Mucosa of descending colon (tissue), 3 donors: ENCODE results near the gene PER2. TPM values are rescaled to one million over a fixed set of nuclear protein-coding genes. Genes with fewer than 3 reads are reported as not detected.

Source experiments
- ATAC-seq: fragments of 200-7000 bp; cut with Tn5 transposase; one replicate; pipeline ENCODE4 v1.9.1; 2020; ENCODE audit warnings: mild to moderate bottlenecking, moderate library complexity
- DNase-seq, 3 donors: peaks; one replicate each; pipeline ENCODE4 v3.0.0-alpha.2; 2020
- H3K36me3 ChIP-seq: fragments of 200-600 bp; one replicate; pipeline ENCODE4 v1.8.0; 2021; ENCODE audit warnings: low read depth, mild to moderate bottlenecking
- H3K4me1 ChIP-seq: fragments of 200-600 bp; one replicate; pipeline ENCODE4 v1.8.0; 2021; ENCODE audit warnings: low read depth, mild to moderate bottlenecking
- H3K4me3 ChIP-seq: fragments of 200-600 bp; one replicate; pipeline ENCODE4 v1.8.0; 2021; ENCODE audit warnings: mild to moderate bottlenecking
- H3K9me3 ChIP-seq: fragments of 200-600 bp; one replicate; pipeline ENCODE4 v1.8.0; 2021; ENCODE audit warnings: mild to moderate bottlenecking
- intact Hi-C, 2 donors: fragments of 100-400 bp; cut with DNase I in 1 of 2; cut with micrococcal nuclease in 1 of 2; formaldehyde crosslinking; loops; one replicate each; pipeline versions ENCODE4 v1.11.0 to v1.11.1; 2022; cut with DNase I, micrococcal nuclease
- total RNA-seq, 3 donors: library from RNA; stranded (reverse); fragmentation: NEBNext Ultra II Directional in 2 of 3; extraction: Animal tissue kit (Norgen Biotek cat#: 25700) in 2 of 3; gene quantifications; one replicate each; pipeline versions ENCODE4 v1.2.1 to v1.2.4, GENCODE V29; 2021 to 2023
- TF ChIP-seq, protein P1 (sequence below): fragments of 200-600 bp; IDR thresholded peaks from one replicate; pipeline ENCODE4 v1.8.0; 2022; ENCODE audit warnings: antibody characterized with exemption, mild to moderate bottlenecking
- donor health status: DM: no; HTN: no; CAD: no; lungs with moderate emphysema.
- donor health status: DM: no; HTN: no; CAD: no.
- donor health status: DM: no; HTN: yes; CAD: no.

PER2 gene
- total RNA-seq, 3 donors from 2014 or later = 22.6 to 26.8 (median 22.6) TPM

DNA sequence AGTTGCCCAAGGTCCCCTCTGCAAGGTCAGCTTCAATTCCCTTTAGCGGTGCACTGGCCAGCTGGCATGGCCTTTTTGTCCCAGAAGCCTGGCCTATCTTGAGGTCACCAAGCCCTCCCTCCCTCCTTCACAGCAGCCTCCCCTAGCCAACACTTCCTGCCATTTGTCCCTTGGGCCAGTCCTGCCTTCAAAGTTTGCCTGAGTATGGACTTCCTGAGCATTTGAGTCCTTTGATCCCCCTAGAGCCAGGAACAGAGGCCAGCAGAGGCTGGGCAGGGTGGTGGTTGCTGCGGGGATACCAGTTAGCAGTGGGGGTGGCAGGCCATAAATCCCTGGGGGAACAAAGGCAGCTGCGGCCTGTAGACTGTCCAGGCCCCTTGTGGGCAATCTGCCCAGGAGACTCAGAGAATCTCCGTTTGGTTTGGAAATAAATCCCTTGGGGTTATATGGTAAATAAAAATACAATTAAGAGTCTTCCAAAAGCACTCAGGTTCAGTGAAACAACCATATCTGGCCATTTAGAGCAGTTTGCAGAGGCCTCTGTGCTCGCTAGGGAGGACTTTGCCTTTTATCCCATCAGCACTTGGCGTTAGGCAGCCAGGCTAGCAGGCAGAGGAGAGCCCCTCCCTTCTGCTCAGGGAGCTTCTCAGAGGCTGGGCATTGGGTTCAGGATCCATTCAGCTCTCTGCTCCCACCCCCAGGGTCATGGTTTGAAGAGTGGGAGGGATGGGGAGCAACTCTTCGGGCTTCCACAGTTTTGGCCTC is 45.5 kb downstream of the PER2 start:
- Histone ChIP-seq H3K4me1 (peaks cover 28% of the 10 kb centered on the region), H3K4me3 (no peak overlapping the region), H3K9me3 (no peaks in the 10 kb centered on the region), H3K36me3 (peaks cover 5% of the 10 kb centered on the region)
- TF ChIP-seq, protein P1, sequence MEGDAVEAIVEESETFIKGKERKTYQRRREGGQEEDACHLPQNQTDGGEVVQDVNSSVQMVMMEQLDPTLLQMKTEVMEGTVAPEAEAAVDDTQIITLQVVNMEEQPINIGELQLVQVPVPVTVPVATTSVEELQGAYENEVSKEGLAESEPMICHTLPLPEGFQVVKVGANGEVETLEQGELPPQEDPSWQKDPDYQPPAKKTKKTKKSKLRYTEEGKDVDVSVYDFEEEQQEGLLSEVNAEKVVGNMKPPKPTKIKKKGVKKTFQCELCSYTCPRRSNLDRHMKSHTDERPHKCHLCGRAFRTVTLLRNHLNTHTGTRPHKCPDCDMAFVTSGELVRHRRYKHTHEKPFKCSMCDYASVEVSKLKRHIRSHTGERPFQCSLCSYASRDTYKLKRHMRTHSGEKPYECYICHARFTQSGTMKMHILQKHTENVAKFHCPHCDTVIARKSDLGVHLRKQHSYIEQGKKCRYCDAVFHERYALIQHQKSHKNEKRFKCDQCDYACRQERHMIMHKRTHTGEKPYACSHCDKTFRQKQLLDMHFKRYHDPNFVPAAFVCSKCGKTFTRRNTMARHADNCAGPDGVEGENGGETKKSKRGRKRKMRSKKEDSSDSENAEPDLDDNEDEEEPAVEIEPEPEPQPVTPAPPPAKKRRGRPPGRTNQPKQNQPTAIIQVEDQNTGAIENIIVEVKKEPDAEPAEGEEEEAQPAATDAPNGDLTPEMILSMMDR = no peak
- DNase-seq (peak in 1 of 3 donors; percentile 50), ATAC-seq (peak; percentile 35)
- intact Hi-C loops = no loop called here

DNA sequence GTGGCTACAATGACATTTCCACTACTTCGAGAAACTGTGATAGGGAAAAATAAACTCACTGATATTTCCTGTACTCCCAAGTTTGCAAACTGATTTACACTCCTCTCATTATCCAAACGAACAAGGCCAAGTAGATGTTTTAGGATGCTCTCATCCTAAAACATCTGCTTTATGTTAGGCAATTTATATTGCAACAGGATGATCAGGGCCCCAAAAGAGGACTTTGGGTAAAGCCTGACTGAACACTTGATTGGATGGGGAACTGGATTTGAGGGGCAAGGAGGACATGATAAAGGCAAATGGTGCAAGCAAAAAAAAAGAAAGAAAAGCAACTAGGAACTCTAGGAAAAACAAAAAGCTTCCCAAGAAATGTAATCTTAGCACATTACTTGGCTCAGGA is 46.4 kb downstream of the PER2 start:
- intact Hi-C loops = no loop called here
- Histone ChIP-seq H3K36me3 (no peaks in the 10 kb centered on the region), H3K9me3 (no peaks in the 10 kb centered on the region), H3K4me1 (peaks cover 28% of the 10 kb centered on the region), H3K4me3 (no peak overlapping the region)
- ATAC-seq (no peak), DNase-seq (no peak)
- TF ChIP-seq, protein P1 = no peak

DNA sequence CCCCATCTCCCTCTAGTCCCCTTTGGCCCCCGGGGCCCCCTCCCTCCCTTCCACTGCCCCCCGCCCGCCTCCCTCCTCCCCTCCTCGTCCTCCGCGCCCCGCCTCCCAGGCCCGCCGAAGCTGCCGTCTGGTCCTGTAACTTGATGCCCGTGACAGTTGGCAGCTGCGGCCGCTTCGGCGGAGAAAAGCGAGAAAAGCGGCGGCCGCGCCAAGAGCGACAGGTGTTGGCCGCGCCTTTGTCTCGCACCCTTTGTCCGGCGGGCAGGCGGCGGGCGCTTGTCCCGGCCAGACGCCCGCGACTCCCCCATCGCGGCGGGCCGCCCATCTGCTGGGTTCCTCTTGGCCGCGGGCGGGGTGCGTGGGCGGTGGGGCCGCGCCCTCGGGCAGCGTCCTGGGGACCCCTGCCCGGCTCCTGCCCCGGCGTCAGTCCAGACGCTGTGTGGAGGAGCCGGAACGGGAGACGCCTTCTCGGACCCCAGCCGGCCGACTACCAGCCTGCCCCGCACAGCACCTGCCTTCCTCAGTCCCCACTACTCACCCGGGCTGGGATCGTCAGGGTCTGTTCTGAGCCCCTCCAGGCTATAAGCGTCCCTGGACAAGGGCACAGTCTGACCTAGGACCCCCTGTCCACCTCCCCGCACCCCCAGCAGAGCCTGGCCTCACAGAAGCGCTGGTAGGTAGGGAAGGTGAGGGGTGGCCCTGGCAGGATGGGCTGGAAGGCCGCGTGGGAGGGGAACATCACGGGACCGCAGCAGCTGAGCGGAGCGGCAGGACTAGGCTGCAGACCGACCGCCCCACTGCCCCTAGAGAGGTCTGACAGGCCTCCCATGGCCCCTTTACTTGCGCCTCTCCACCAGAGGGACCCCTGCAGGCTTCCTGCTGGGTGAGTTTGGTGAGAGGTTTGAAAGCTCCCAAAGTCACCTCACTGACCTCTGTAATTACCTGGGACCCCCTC is 47.4 kb downstream of the PER2 start:
- Histone ChIP-seq H3K4me3 (no peak overlapping the region), H3K4me1 (peaks cover 28% of the 10 kb centered on the region), H3K9me3 (no peaks in the 10 kb centered on the region), H3K36me3 (no peaks in the 10 kb centered on the region)
- ATAC-seq (peak; percentile 58), DNase-seq (peak; percentile 76 to 86 (median 82))
- TF ChIP-seq, protein P1 = no peak
- intact Hi-C loops = no loop called here

DNA sequence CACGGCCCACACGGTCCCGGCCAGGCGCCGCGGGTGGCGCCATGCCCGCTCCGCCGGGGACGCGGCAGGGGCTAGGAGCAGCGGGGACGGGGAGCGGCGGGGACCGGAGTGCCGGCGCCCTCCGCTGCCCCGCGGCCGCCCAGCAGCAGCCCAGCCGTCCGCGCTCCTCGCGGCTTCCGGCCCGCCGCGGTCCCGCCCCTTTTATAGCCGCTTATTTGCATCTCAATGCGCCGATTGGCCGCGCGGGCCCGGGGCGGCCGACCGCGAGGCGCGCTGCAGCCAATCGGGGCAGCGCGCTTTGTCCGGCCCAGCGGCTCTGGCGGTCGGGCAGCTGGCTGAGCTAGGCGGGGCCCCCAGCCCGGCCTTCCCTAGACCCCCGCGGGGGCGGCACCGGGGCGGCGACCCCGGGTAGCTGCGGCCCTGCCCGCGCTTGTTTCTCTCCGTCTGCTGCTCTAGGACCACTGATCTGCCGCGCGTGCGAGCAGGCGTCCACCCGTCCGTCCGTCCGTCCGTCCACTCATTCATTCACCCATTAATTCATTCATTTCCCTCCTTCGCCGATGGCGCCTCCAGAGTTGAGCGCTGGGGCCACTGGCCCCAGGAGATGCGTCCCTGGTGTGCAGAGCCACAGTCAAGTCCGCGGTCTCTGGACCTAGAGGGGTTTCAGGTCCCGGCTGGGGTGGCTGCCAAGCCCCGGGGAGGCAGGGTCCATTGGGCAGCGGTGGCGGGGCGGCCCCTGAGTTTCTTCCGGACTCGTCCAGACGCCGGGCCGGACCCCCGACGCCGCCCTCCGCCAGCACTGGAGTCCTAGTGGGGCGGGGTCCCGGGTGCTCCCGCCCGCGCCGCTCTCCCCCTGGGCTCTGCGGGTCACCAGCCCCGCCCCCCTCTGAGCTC is 48.3 kb downstream of the PER2 start, which contains the start of gene HES6:
Gene HES6 (minus strand): TSS at position 176 of the 894 bp plus-strand sequence. CDS start 133 bp downstream, at position 43.
- Histone ChIP-seq H3K4me3 (peak within 1 kb of the TSS; percentile 50), H3K36me3 (no peaks in the 10 kb centered on the region), H3K4me1 (peaks cover 28% of the 10 kb centered on the region), H3K9me3 (no peaks in the 10 kb centered on the region)
- ATAC-seq = peak; percentile 84
- intact Hi-C loops = no loop called here
- TF ChIP-seq, protein P1 = no peak
- peak; percentile 90 to 92 (median 92) for DNase-seq

DNA sequence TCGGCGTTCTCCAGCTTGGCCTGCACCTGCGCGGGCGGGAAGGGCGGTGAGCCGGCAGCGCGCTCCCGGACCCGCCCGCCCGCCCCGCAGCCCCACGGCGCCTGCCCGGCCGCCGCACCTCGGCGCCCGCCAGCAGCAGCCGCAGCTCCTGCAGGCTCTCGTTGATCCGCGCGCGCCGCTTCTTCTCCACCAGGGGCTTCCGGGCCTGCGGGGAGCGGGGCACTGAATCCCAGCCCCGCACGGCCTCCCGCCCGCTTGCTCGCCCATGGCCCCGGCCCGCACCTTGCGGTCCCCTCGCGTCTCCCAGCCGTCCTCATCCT is 48.9 kb downstream of the PER2 start:
- no peaks in the 10 kb centered on the region for H3K36me3 ChIP-seq
- H3K9me3 ChIP-seq = no peaks in the 10 kb centered on the region
- H3K4me1 ChIP-seq = peaks cover 30% of the 10 kb centered on the region
- TF ChIP-seq, protein P1 = no peak
- ATAC-seq (peak; percentile 5), DNase-seq (no peak)
- intact Hi-C loops = no loop called here
- H3K4me3 ChIP-seq = peak overlapping the region; percentile 50
